Eye (tissue), 1 donor: ENCODE results near the gene AGTRAP.

Experiments used
- DNase-seq: peaks from one replicate; pipeline ENCODE4 v3.0.0-alpha.2; 2015

Gene AGTRAP

GRCh38 chr1:11736746-11737639 lies 1.1 kb downstream of the AGTRAP start:
- DNase-seq: peak; percentile 59

- DNase-seq: no peak
Measured at GRCh38 chr1:11738096-11738495, 2.2 kb downstream of the AGTRAP start.

DNA sequence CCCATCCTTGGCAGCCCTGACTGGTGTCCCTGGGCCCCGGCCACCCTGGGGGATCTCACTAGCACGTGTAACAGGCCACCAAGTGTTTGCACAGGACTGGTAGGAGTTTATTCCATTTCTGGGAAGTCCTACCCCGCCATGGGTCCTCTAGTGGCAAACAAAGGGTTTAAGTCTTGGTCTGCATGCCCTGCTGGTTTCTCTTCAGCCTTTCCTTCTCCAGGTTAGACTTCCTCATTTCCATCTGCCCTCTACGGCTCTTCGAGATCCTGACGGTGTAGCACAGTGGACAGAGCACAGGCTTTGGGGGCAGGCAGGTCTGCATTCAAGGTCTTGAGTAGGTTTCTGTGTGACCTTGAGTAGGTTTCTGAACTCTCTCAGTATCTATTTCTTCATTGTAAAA lies 2.8 kb downstream of the AGTRAP start:
- DNase-seq: no peak

DNA sequence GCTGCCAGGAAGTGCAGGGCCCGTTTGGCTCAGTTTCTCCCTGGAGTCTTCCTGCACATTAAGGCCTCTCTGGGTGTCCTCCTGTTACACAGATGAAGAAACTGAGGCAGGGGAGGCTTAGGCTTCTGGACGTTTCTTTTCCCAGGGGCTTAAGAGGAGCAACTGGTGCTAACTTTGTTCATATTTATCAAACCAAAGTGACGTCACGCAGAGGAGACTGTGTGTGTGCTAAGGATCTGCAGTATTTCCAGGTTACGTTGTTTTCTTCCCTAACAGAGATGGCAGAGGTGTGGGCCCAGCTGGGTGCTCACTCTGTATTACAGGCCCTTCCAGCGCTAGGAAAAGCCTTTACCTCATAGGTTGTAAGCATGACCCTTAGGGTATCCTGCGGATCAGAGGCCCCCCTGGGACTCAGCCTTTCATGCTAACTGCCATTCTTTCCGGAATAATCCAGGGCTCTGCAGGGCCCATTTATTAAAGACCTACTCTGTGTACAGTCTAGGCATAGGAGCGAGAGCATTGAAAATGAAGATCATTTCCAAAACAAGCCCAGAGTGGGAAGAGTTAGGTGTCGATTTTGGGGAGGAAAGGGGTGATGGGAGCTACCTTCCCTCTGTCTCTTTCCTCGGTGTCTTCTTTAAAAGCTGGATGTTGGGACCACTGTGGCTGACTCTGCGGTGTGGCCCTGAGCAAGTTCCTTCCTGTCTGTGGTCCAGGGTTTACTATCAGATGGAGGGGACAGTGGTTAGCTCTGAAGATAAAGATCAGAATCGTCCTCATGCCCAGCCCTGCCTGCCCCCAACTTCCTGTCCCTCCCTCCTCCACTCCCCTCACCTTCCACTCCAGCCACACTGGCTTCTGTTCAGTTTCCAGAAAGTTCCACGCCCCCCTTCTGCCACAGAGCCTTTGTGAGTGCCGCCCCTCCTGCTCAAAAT lies 4.6 kb downstream of the AGTRAP start:
- DNase-seq: no peak

DNA sequence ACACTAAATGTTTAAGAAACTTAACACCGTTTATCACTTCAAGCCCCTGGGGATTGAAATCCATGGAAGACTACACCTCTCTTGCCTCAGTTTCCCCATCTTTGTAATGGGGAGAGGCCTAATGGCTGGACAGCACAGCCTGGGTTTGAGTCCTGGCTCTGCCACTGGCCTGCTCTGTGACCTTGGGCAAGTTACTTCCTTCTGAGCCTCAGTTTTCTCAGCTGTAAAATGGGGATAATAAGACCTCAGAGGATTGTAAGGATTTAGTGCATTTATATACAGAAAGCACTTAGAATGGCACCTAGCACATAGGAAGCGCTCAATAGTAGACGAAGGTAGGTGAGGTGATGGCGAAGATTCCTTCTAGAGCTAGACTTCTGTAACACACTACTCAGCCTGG lies 5.5 kb downstream of the AGTRAP start:
- DNase-seq: no peak

- DNase-seq: no peak
Measured at GRCh38 chr1:11741919-11742558, 6.1 kb downstream of the AGTRAP start.

DNA sequence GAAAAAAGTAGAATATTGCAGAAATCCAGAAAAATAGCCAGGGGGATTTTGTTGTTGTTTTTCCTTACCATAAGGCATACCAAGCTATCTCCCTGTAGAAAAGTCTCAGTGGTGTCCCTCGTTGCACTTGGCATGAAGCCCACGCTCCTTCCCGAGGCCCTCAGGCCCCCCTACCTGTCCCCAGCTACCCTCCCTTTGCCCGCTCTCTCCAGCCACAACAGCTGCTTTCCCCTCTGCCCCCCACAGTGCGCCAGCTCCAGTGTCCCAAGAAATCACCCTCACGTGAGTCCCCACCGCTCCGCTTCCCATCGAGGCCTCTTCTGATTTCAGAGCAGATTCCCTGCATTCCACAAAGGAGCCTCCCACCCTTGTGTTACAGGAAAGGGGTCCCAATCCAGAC lies 8.4 kb downstream of the AGTRAP start:
- no peak for DNase-seq

DNA sequence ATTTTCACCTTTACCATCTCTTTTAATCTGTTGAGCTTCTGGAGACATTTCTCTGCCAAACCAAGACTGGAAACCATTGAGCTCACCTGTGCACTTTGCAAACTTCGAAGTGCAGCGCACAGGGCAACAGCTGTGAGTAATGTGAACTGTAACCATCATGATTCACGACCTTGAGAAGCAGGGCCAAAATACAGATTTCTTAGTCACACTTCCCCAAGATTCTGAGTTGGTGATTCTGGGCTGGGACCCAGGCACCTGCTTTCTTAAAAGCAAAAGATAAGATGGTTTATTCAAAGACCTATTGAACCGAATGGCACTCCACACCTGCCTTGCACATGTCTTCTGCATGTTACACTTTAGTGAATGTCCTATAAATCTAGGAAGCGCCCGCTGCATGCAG lies 10.2 kb downstream of the AGTRAP start:
- DNase-seq: no peak

DNA sequence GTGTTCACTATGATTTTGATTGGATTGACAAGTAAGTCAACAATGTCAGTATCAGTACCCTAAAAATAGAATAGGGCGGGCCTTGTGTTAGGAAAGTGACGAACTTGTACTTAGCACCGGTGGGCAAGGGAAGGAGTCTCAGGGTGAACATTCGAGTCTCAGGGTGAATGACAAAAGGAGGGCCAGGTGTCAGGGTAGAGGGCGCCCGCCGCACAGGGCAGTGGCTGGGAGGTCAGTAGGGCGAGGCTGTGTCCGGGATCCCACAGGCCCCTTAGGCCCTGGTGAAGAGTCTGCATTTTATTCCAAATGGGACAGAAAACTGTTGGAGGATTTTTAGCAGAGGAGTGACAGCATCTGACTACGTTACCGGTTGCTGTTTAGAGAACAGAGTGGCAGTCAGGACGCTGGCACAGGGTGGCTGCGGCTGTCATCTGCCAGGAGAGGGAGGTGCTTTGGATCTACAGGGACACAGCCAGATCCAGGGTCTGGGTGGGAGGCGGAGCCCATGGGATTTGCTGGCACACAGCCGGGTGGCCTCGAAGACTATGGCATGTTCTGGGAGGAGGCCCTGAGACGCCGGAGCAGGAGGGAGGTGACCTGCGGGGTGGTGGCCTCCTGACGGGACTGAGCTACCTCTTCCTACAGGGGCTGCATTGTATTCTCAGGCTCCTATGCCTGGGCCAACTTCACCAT lies 11.0 kb downstream of the AGTRAP start:
- no peak for DNase-seq

DNA sequence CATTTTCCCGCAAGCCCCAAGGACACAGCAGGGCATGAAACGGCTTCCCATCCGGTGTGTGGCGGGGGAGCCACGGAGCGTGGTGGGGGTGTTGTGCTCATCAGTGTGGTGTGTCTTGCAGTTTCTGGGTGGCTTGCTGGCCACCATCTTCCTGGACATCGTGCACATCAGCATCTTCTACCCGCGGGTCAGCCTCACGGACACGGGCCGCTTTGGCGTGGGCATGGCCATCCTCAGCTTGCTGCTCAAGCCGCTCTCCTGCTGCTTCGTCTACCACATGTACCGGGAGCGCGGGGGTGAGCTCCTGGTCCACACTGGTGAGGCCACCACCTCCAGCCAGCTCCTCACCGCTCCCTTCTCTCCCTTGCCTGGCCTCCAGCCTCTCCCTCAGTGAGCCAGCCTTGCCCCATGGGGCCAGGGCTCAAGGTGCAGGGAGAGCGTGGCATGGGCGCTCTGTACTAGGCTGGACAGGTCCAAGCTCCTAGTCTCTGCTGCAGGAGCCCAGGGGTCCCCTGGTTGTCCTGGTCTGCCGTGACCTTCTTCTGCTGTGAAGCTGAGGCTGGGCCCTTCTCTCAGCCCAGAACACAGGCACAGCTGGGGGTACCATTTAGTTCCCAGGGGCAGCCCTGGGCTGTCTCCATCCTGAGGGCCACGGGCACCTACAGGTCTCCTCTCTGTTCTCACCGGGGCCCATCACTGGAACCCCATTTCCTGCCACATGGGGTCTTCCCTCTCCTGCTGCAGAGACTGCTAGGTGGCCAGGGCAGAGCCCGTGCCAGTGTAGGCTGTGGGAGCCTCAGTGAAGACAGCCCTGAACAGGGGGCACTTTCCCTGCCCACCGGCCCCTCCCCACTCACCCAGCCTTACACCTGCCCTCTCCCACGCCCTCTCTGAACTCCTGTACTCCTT lies 12.6 kb downstream of the AGTRAP start:
- no peak for DNase-seq

DNA sequence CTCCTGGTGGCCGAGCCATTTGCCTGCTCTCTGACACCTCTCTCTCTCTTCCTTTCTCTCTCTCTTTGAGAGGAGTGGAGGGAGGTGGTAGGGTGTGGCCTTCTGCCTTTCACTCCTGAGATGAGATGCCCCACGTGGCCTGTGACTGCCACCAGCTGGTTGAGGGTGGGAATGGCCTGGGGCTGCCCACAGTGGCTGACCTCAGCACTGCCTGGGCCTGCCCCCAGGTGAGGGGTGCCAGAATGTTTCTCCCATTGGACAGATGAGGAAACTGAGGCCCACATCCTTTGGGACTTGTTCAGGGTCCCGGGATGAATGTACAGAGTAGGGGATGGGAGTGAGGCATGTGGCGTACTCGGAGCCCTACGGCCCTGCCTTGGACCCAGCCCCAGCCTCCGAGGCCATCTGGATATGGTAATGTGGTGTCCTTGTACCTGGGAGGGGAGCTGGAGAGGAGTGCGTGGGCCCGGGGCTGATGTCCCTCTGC lies 13.3 kb downstream of the AGTRAP start:
- no peak for DNase-seq

DNA sequence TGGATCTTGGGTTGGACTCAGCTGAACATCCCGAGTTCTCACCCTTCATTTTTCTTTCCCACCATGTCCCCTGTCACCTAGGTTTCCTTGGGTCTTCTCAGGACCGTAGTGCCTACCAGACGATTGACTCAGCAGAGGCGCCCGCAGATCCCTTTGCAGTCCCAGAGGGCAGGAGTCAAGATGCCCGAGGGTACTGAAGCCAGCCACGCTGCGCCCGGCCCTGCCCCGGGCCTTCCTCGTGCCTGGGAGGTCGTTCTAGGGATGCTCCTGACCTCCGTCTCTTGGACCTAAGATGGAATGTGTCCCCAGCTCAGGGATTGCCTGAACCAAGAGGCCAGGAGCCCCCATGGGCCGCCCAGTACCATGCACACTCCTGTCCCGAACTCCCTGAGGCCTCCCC lies 14.1 kb downstream of the AGTRAP start:
- no peak for DNase-seq

DNA sequence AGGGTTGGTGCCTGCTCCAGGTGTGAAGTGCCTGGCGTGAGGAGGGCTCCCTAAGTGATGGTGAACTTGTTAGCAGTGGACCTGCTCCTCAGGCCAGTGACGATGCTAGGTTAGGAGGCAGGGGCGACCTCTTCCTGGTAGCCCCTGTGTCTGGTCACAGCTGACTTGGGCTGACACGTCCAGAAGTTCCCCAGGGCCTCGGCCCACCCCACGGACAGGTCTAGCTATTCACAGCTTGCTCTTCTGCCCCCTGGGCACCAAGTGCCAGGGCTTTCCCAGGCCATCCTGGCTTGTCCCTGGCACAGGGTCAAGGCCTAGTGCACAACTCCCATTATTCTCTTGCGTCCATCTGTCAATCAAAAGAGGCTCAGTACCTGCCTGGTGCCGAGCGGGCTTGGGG lies 15.2 kb downstream of the AGTRAP start:
- DNase-seq: no peak

DNA sequence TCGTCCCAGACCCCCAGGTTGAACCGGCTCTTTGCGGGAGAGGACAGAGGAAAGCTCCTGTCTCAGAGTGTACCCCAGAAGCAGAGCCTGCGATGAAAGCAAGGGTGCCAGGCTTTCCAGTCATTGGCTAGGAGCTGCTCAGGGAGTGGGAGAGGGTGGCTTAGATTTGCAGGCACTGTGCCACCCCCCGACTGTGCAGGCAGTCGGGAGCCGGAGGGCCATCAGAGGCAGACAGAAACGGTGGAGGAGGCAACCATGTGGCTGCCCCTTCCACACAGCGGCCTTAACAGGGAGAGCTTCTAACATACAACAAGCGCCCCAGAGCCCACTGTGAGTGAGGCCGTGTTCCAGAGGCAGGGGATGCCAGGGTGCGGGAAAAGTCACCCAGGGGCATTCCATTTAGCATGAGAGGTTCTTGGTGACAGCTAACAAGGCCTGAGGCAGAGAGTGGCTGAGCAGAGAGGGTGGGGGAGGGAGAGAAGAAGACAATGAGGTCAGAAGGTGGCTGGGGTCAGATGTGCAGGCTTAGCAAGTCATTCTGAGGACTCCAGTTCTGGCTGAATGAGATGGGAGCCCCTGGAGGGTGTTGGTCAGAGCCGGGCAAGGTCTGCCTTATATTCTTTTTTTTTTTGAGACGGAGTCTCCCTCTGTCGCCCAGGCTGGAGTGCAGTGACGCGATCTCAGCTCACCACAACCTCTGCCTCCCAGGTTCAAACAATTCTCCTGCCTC lies 16.6 kb downstream of the AGTRAP start:
- DNase-seq: peak; percentile 57

DNA sequence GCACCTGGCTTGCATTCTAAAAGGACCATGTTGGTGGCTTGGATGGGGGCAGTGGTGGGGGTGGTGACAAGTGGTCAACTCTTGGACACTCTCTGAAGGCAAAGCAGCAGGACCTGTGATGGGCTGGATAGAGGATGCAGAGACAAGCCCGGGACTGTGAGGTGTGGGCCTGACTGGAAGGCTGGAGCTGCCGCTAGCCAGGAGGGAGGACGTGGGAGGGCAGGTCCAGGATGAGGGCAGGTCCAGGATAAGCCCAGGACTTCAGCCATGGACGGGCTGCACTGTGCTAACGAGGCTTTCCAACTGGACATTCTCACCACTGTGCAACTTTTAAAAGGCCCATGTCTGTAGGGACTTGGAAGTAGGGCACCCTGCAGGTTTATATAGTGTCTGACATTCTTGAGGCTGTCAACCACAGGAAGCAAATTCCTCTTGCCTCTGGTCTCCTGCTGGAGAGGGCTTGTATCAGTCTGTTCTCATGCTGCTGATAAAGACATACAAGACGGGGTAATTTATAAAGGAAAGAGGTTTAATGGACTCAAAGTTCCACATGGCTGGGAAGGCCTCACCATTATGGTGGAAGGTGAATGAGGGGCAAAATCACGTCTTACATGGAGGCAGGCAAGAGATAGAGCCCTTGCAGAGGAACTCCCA lies 17.7 kb downstream of the AGTRAP start:
- no peak for DNase-seq

GRCh38 chr1:11757047-11757446 lies 21.1 kb downstream of the AGTRAP start:
- DNase-seq: no peak

DNA sequence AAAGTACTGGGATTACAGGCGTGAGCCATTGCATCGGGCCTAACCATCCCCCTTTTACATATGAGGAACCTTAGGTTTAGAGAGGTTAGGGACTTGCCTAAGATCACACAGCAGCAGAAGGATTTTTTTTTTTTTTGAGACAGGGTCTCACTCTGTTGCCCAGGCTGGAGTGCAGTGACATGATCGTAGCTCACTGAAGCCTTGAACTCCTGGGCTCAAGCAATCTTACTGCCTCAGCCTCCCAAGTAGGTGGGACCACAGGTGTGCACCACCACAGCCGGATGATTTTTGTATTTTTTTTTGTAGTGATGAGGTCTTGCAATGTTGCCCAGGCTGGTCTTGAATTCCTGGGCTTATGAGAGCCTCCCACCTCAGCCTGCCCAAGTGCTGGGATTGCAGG lies 23.9 kb downstream of the AGTRAP start:
- no peak for DNase-seq

DNA sequence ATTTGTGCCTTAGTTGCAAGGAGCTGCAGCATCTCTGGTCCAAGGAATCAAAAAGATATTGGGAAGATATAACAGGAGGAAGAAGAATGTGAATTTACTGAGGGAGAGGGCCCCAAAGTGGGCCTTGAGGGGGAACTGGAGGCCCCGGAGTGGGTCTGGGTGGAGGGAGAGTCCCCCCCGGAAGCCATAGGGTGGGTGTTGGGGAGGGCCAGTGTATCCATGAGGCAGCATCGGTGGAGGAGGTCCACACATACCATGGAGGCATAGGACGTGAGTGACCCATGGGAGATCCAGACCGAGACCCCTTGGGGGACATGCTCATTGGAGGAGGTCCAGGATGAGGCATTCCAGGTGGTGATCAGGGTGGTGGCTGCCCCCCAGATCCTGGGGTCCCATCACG lies 25.3 kb downstream of the AGTRAP start:
- DNase-seq: no peak

GRCh38 chr1:11761988-11762406 lies 26.1 kb downstream of the AGTRAP start, which contains the start of gene C1orf167:
C1orf167 (plus strand) TSS chr1:11762193; CDS start chr1:11764401, 2,208 bp downstream.
- DNase-seq: peak; percentile 32

DNA sequence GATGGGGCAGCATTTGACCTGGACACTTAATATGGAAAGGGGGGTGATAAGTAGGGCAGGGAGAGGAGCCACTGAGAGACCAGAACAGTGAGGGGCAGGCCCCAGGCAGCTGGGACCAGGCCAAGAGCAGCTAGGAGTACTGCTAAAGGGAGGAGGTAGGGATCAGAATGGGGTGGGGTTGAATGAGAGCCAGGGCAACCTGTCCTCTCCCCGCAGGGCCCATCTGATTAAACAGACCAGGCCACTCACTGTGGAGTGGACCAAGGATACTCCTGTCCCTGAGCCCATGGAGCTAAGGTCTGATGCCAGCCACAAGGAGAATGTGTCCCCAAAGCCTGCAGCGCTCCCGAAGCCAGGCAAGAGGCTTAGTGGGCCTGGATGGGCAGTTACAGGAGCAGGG lies 28.2 kb downstream of the AGTRAP start:
- DNase-seq: no peak
